GM12873 (cell line): ENCODE data around the gene TH.

Source experiments
- CTCF ChIP-seq: IDR thresholded peaks from 2 replicates; pipeline ENCODE4 v1.5.1; 2012; ENCODE audit warnings: low read depth, mild to moderate bottlenecking, moderate library complexity, low read length, control low read depth; ENCODE audit not compliant: insufficient read depth; ENCODE audit errors: missing control alignments

TH gene

DNA sequence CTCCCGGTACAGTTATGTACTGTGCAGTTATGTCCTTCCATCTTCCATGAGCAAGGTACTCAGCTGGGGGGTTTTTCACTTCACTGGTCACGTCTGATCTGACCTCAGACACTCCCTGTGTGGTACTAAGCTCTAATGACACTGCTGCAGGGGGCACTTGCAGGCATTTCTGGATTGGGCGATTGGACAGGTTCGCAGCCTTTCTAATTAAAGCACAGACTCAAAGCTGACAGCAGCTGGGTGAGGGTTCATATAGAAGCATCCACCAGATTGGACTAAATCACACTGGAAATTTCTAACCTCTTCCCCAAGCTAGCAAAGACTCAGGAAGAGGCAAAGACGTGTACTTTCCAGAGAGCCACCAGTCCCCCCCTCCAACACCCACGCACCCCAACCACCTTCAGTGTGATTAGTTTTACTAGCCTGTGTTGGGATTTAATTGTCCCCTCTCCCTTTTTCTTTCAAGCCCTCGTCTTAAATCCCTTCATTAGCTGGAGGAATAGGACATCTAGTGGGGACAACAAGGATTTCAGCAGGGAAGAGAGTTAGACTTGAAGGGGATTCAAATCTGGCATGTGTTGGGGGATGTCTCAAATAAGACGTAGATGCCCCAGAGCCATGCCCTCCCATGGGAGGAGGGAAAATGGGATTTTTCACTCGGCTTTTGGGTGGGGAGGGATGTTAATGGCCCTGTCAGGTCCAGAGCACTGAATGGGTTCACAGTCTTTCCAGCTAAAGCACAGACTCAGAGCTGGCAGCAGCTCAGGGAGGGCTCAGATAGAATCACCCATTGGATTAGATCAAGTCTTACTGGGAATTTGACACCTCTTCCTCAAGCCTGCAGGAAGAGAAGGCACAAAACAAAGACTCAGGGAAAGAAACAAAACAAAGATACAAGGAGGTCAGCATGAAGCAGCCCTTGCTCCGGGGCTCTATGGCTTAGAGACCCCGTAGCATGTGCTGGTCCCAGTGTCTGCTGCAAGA, 21.5 kb downstream of the TH start:
- no peak for TF ChIP-seq CTCF

DNA sequence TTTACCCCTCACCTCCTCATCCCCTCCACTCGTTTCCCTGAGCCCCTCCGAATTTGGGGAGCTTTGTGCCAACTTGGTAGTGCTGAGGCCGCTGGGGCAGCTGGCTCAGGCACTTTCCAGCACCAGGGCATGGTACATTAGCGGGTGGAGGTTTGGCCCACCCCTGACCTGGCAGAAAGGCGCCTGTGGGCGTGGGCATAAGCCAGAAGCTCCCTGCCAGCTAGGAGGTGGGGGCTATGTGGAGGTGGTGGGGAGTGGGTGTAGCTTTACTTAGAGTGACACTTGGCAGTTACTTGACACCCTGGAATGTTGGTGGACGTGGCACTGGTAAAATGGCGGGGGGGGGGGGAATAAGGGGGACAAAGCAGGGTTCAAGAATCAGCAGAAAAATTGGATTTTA, 22.2 kb downstream of the TH start:
- TF ChIP-seq CTCF: no peak

GRCh38 chr11:2148595-2148994, 23.0 kb downstream of the TH start:
- TF ChIP-seq CTCF: no peak

DNA sequence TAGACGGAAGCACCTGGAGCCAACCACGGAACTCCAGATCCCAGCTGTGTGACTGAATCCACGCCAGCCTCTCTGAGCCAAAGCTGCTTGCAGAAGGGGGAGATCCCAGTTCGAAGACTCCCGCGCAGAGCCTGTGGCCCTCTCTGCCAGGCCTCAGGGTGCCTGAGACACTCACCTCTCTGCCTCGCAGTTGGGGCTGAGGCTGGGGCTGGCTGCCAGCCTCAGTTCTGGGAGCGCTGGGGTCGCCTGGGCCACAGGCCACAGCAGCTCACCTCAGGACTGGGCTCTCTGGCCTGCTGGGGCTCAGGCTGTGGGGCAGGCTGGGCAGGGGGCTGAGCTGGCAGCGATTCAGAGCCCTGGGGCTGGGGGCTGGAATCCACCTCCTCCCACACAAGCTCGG, 24.2 kb downstream of the TH start:
- no peak for TF ChIP-seq CTCF

GRCh38 chr11:2146051-2146450, 25.6 kb downstream of the TH start:
- no peak for TF ChIP-seq CTCF

GRCh38 chr11:2144544-2145248, 26.9 kb downstream of the TH start:
- no peak for TF ChIP-seq CTCF

DNA sequence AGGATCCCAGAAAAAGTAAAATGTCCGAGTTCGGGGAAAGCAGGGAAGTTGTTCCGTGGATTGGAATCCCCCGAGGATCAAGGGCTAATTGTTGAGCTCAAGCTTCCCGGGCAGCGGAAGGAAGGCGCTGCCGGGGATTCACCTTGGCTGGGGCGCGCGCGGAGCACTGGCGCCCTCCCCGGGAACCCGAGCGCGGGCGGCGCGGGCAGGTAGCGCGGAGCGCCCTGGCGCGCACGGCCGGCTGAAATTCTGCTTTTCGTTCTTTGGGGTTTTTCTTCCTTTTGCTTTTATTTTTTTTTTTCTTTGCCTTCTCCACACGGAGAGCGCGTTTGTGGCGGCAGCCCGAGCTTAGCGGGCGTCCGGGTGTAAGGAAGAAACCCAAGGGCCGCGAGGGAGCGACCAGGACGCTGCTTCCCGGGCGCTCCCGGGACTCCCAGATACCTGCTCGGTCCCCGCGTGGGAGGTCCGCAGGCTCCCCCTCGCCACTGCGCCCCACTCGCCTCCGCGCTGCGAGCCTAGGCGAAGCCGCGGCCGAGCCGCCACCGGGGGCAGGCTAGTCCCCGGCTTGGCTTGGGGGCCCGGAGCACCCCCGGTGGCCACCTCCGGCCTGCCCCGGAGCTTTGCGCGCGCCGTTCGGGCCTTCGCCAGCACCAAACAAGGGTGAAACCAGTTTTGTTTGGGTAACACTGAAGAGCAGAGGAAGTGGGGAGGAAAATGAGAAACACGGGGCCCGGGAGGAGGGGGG, 27.6 kb downstream of the TH start:
- TF ChIP-seq CTCF: no peak
